22Rv1 (cell line): ENCODE data around the gene C6orf15.

Experiments used
- H3K27ac ChIP-seq: fragments of 450-650 bp; 2 replicates; pipeline ENCODE4 v1.5.1; 2017
- ZFX ChIP-seq: fragments of 450-650 bp; IDR thresholded peaks from 2 replicates; pipeline ENCODE4 v1.6.1; 2017; ENCODE audit warnings: antibody characterized with exemption, borderline replicate concordance
- TF ChIP-seq, protein P1 (sequence below): fragments of 450-650 bp; IDR thresholded peaks from 2 replicates; pipeline ENCODE4 v1.5.1; 2017; ENCODE audit warnings: mild to moderate bottlenecking

Gene C6orf15

DNA sequence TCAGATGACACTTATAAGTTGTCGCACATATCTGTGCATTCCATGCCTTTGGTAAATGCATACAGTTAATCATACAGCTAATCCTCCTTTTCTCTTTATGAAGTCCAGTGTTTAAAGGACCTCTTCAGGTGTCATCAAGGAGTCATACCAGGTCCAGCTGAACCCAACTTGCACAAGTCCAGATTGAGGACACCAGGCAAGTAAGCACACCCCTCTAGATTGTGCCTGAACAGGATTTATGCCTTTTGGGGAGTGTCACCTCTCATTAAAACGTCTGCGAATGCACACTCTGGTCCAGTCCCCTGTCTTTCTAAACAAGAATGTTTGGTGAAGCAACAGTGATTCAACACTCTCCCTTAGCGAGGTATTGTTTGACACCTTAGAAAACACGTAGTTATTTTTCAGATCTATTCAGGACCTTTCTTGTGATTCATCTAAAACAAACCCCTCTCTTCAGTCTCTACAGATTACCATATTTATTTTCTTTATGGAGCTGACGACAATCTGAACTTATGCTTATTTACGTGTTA is 48.4 kb downstream of the C6orf15 start:
- no peak overlapping the region for H3K27ac ChIP-seq
- TF ChIP-seq, protein P1, sequence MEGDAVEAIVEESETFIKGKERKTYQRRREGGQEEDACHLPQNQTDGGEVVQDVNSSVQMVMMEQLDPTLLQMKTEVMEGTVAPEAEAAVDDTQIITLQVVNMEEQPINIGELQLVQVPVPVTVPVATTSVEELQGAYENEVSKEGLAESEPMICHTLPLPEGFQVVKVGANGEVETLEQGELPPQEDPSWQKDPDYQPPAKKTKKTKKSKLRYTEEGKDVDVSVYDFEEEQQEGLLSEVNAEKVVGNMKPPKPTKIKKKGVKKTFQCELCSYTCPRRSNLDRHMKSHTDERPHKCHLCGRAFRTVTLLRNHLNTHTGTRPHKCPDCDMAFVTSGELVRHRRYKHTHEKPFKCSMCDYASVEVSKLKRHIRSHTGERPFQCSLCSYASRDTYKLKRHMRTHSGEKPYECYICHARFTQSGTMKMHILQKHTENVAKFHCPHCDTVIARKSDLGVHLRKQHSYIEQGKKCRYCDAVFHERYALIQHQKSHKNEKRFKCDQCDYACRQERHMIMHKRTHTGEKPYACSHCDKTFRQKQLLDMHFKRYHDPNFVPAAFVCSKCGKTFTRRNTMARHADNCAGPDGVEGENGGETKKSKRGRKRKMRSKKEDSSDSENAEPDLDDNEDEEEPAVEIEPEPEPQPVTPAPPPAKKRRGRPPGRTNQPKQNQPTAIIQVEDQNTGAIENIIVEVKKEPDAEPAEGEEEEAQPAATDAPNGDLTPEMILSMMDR: no peak
- no peak for TF ChIP-seq ZFX
